Smooth muscle cell of the brain vasculature (primary cell): ENCODE data around the gene LRRD1.
"Not testable (repeated sequence)": the region's sequence is repeated elsewhere in the genome, so short reads cannot be mapped to it uniquely, and the experiment has no call there.

Experiments used
- DNase-seq: peaks from one replicate; pipeline ENCODE4 v3.0.0-alpha.2; 2012; ENCODE audit warnings: low read depth, low spot score

The LRRD1 gene

GRCh38 chr7:92178928-92179924 lies at the start of gene LRRD1:
LRRD1 (minus strand) TSS chr7:92179142; CDS start chr7:92165202, 13,940 bp downstream.
- DNase-seq, result peak; percentile 44

GRCh38 chr7:92228742-92229141 lies 49.8 kb upstream of the LRRD1 start:
- DNase-seq, result no peak

GRCh38 chr7:92228100-92228499 lies 49.2 kb upstream of the LRRD1 start:
- no peak for DNase-seq

GRCh38 chr7:92226981-92227380 lies 48.0 kb upstream of the LRRD1 start:
- DNase-seq, result no peak

GRCh38 chr7:92221766-92222165 lies 42.8 kb upstream of the LRRD1 start:
- DNase-seq, result no peak

GRCh38 chr7:92206672-92207071 lies 27.7 kb upstream of the LRRD1 start:
- no peak for DNase-seq

GRCh38 chr7:92205987-92206386 lies 27.0 kb upstream of the LRRD1 start:
- no peak for DNase-seq

GRCh38 chr7:92200791-92201190 lies 21.8 kb upstream of the LRRD1 start:
- DNase-seq, result no peak

GRCh38 chr7:92192326-92192725 lies 13.4 kb upstream of the LRRD1 start:
- no peak for DNase-seq

GRCh38 chr7:92189246-92189645 lies 10.3 kb upstream of the LRRD1 start:
- DNase-seq, result not testable (repeated sequence)

- DNase-seq, result not testable (repeated sequence)
Observed at GRCh38 chr7:92184294-92184693, 5.4 kb upstream of the LRRD1 start.

GRCh38 chr7:92177362-92177761 lies 1.6 kb downstream of the LRRD1 start:
- DNase-seq, result no peak

- not testable (repeated sequence) for DNase-seq
Observed at GRCh38 chr7:92169529-92169928, 9.4 kb downstream of the LRRD1 start.

GRCh38 chr7:92161271-92161670 lies 17.7 kb downstream of the LRRD1 start:
- DNase-seq, result no peak

- DNase-seq, result no peak
Observed at GRCh38 chr7:92158660-92159575, 20.0 kb downstream of the LRRD1 start.

GRCh38 chr7:92156990-92157389 lies 22.0 kb downstream of the LRRD1 start:
- no peak for DNase-seq

- no peak for DNase-seq
Observed at GRCh38 chr7:92155108-92155739, 23.7 kb downstream of the LRRD1 start.

GRCh38 chr7:92150450-92151017 lies 28.4 kb downstream of the LRRD1 start:
- DNase-seq, result no peak

- no peak for DNase-seq
Observed at GRCh38 chr7:92149736-92150239, 29.2 kb downstream of the LRRD1 start.

GRCh38 chr7:92143192-92143880 lies 35.6 kb downstream of the LRRD1 start:
- not testable (repeated sequence) for DNase-seq
